Forelimb muscle (tissue), 1 donor: Measurements from ENCODE around the gene WWOX. TPM values are rescaled to one million over a fixed set of nuclear protein-coding genes. Genes with fewer than 3 reads are reported as not detected.

Experiments used
- DNase-seq: peaks from one replicate; pipeline ENCODE4 v3.0.0-alpha.2; 2013; ENCODE audit warnings: low read depth
- polyA plus RNA-seq: library from polyadenylated mRNA; unstranded; fragments of 120-200 nt; gene quantifications from one replicate; pipeline ENCODE4 v1.2.1, GENCODE V29; 2013; ENCODE audit not compliant: insufficient read length

The WWOX gene
- polyA plus RNA-seq, 1 donor: 11.9 TPM

DNA sequence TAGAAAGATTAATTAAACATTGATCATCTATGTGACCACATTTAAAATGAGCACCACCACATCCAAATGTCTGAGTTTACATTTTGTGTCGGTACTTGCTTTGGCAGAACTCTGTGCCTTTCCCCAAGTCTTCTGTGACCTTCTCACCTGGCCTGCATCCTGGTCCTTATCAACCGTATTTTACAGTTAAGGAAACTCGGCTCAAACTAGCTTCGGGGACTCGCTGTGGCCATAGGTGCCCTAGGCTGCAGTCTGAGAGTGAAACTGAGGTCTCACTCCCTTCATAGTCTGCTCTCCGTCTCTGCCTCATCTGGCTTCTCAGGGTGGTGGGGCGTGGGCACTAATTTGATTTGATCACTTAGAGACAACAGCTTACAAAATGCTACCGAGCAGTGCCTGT, 555.5 kb downstream of the WWOX start:
- DNase-seq: no peak

DNA sequence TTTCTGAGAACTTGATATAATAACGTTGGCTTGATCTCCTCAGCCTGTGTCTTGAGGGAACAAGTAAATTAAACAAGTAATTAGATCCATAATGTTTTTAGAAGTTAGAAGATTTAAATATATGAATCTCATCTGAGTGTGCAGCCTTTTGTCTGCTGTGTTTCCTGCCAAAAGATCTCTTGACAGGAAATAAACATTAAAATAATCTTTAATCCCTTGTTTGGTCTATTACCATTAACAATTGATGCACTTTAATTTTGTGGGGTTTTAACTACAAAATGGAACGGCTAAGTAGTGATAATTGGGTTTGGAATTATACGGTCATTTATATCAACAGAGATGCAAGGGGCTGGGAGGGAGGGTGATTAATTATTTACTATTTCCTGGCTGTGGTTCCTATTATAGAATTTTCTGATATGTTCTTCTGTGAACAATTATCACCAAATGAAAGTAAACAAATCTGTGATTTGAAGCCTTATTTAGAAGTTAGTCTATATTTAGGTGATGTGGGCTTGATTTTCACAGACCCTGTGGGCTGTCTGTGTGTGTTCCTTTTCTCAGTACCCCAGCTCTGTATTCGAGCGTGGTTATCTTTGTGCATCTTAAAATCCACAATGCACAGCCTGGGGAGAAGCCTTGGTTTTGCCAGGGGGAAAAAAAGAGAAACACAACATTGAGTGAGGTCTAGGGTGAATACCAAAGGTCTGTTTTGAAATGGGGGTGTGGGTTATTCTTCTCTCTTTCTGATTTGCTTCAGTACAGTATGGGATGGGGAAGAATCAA, 556.1 kb downstream of the WWOX start:
- no peak for DNase-seq

- DNase-seq: no peak
Observed at GRCh38 chr16:78656887-78657286, 557.4 kb downstream of the WWOX start.

- DNase-seq: no peak
Observed at GRCh38 chr16:78659216-78659615, 559.8 kb downstream of the WWOX start.

- no peak for DNase-seq
Observed at GRCh38 chr16:78659668-78660217, 560.3 kb downstream of the WWOX start.

- no peak for DNase-seq
Observed at GRCh38 chr16:78660795-78661194, 561.3 kb downstream of the WWOX start.

GRCh38 chr16:78663690-78664089, 564.2 kb downstream of the WWOX start:
- no peak for DNase-seq

DNA sequence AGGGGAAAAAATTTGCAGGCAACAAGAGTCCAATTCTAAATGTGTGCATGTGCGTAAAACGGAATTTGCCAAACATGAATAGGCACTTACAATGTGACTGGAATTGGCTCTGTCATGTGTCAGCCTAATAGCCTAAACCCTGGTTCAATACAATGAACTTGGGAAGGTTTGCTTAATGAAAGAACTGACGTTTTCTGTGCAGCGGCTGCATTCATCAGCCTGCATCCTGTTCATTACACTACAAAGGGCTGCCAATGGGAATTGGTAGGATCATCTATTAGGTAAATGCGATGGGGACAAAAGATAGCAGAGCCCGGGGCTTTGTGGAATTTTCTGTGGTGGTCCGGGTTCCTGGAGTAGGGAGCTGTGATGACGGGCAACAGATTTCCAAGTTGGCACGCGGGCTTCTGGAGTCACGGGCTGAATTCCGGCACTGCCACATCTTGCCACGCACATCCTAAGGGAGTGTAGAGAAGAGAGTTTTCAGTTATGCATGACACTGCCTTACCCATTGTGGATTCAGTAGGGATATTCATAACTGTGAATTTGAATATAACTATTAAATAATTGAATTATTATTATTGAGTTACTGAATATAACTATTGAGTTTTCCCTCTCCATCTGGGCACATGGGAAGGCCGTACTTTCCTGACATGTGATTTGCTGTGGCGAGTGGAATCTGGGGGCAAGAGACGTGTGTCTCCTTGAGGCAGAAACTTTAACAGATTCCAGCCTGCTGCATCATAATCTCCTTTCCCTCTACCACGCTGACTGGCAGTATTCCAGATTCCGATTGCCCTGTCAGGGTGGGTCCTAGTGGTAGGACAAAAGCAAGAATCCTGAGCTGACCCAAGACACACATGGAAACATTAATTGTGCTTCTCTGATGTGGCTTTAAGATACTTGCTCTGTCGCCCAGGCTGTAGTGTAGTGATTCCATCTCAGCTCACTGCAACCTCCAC, 565.6 kb downstream of the WWOX start:
- no peak for DNase-seq

DNA sequence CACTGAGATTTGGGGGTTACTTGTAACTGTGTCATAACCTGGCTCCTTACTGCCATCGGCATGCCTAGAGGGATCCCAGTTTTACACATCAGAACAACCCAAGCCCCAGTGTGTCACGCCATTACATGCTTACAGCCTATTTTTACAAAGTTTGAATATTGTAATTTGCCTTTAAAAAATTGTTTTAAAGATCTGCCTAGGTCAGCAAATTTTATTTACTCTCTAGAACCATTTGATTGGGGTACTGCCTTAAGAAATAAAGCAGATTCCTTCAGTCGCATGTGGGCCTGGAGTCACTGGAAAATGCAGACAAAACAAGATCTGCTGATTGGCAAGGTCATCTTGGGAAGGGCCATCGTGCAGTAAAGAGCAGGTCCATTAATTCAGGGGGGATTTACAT, 566.9 kb downstream of the WWOX start:
- no peak for DNase-seq

DNA sequence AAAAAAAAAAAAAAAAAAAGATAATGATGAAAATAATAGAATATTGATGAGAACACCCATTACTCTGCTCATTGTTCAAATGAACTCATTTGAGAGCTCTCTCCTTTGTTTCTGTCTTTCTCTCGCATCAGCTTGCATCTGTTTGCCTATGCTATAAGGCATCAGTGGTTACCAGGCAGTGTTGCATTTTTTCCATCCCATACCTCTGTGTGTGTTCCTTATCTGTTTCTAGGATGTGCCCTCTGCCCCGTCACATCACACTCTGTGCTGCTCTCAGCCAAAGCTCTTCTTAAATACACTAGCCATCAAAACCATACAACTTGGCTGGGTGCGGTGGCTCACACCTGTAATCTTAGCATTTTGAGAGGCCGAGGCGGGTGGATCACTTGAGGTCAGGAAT, 568.2 kb downstream of the WWOX start:
- no peak for DNase-seq

DNA sequence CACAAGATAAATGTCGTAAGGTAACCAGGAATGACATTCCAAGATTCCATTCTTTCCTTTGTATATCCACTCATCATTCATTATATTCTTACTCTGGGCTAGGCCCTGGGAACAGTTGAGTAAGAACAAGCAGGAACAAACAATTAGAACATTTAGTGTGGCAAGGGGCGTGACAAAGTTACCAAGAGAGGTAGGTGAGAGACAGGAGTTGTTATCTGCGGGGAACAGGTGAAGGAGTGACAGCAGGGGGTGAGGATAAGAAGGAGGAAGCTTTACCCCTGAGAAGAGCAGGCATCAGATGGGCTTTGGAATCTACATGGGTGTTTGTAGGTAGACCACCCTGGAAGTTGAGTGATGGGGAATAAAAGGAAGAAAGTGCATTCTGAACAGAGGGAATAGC, 568.9 kb downstream of the WWOX start:
- DNase-seq: no peak

DNA sequence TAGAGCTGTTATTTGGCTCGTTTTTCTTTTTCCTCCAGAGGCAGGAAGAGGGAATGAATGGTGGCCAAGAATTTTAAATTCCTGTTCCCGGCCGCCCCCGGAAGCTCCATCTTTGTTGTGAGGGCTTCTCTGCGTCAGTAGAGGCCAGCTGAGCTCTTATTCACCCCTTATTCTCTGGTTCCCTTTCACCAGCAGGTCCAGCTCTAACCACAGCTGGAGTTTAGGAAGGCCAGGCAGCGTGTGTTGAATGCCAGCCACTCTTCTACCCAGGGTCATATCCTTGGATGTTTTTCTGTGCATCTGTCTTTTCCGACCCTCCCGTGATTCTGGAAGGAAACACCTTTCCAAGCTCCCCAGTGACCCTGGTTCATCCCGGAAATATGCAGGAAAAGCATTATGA, 570.5 kb downstream of the WWOX start:
- DNase-seq: no peak

DNA sequence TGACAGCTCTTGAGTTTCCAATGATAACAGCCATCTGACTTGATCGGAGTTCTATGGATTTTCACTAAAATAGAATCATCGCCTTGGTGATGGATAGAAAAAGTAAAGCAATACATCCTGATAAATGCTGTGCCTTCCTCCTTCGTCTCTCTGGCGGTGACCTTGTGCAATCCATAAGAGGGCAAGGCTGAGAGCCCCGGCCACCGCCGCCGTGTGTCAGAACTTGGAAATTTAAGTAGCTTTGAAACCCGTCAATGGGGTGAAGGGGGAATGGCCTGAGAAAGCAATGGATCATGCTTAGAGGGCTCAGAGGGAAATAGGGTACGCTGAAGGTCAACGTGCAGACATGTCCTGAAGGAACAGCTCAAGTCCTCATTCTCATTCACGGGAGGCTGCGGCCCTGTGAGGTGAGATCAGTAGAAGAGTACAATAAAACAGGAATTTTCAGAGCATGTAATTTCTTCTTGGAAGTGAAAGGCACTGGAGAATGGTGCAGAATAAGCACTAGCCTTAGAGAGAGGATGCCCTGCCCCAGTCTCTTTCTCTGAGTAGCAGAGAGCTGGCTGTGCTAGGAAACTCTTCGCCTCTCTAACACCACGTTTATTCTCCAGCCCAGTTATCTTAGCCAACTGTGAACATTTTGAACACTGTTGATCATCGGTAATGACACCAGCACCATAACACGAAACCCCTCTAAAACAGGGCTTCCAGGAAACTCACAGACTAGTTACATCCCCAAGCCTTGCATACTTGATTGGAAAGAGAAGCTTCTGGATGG, 573.5 kb downstream of the WWOX start:
- DNase-seq: no peak

GRCh38 chr16:78673884-78674283, 574.4 kb downstream of the WWOX start:
- no peak for DNase-seq

DNA sequence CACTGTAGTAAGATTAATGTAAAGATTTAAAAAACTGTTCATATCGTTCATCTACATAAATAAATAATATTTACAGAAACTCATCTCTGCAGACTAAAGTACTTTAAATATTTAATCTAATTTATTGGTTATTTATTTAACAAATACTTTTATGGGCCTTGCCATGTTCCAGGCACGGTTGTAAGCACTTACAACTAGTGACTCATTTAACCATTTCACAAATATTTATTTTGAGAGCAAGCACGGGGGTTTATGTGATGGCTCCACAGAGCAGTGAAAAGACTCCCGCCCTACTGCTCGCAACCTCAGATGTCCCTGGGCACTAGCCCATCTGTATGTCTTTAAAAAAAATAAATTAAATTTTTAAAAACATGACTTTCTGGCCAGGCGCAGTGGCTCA, 575.9 kb downstream of the WWOX start:
- DNase-seq: no peak

GRCh38 chr16:78675951-78676792, 576.7 kb downstream of the WWOX start:
- no peak for DNase-seq

DNA sequence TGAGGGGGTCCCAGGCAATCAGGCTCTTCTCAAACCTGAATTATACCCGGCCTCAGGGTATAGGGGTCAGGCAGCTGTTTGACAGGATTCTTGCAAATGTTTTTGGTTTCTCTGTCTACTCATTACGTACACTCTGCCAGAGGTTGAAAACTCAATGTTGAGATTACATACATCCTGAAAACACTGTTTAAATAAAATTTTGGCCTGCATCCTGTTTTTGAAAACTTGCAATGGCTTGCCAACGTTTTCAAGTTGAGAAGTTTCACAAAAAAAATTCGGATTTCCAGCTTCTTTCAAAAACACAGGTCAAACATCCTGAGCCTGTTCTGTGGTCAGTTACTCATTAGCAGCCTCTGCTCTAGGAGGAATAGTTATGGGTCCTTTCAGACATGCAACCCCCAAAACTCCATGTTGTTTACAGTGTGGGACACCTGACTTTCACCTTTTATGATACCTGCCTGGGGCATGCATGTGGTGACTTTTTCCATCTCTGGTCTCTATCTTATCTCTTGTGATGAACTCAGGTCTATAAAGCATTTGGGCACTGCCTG, 577.8 kb downstream of the WWOX start:
- DNase-seq: no peak

DNA sequence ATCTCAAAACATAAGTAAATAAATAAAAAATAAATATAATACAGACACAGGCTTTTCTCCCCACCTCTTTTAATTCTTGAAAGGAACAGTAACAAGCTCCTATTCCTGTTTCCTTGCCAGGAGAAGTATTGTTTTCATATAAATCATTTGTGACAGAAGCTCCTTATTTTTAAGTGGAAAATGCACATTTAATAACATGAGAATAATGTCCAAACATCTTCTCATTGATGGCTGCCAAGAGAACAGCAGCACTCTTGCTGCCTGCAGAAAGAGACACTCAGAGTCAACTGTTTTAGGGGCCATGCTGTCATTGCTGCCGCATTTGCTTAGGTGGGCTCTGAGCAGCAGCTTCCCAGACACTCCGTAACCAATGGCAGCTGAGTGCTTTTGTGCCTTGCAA, 580.1 kb downstream of the WWOX start:
- no peak for DNase-seq

GRCh38 chr16:78681743-78682142, 582.3 kb downstream of the WWOX start:
- DNase-seq: no peak

- DNase-seq: no peak
Observed at GRCh38 chr16:78684030-78684611, 584.7 kb downstream of the WWOX start.
